Measurements from ENCODE around the gene PRKCE.

The PRKCE gene

GRCh38 chr2:45799679-45800381 lies 148.4 kb downstream of the PRKCE start:
- in situ Hi-C loops (cut with MboI; ENCODE audit: low sequenced_read_pairs) = no loop called here

- in situ Hi-C loops (cut with MboI; ENCODE audit: low sequenced_read_pairs) = no loop called here
These were observed 151.1 kb downstream of the PRKCE start for GRCh38 chr2:45802499-45803138.

GRCh38 chr2:45804987-45805755 lies 153.7 kb downstream of the PRKCE start:
- in situ Hi-C loops (cut with MboI; ENCODE audit: low sequenced_read_pairs) = no loop called here

- in situ Hi-C loops (cut with MboI; ENCODE audit: low sequenced_read_pairs) = no loop called here
These were observed 155.3 kb downstream of the PRKCE start for GRCh38 chr2:45806563-45807358.

GRCh38 chr2:45808294-45808800 lies 156.9 kb downstream of the PRKCE start:
- in situ Hi-C loops (cut with MboI; ENCODE audit: low sequenced_read_pairs) = no loop called here

- in situ Hi-C loops (cut with MboI; ENCODE audit: low sequenced_read_pairs) = no loop called here
These were observed 157.7 kb downstream of the PRKCE start for GRCh38 chr2:45809205-45809604.

GRCh38 chr2:45812011-45812500 lies 160.6 kb downstream of the PRKCE start:
- in situ Hi-C loops (cut with MboI; ENCODE audit: low sequenced_read_pairs) = no loop called here

- in situ Hi-C loops (cut with MboI; ENCODE audit: low sequenced_read_pairs) = no loop called here
These were observed 161.8 kb downstream of the PRKCE start for GRCh38 chr2:45813003-45813941.

DNA sequence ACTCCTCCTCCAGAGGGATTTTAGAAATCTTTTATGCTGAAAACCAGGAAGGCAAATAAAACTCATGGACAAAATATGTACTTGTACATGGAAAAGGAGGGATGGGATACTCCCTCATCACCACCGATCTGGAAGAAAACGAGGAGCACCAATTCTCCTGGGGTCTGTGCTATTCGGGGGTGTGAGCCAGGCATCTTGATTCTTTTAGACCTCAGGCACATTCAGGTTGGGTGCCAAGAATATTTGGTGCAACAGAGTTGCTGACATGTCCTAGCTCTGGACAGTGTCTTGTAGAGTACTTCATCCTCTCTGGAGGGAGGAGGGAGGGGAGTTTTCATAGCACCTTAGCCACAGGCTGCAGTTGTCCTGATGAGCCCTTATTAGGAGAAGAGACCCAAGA lies 163.0 kb downstream of the PRKCE start:
- in situ Hi-C loops (cut with MboI; ENCODE audit: low sequenced_read_pairs) = no loop called here

DNA sequence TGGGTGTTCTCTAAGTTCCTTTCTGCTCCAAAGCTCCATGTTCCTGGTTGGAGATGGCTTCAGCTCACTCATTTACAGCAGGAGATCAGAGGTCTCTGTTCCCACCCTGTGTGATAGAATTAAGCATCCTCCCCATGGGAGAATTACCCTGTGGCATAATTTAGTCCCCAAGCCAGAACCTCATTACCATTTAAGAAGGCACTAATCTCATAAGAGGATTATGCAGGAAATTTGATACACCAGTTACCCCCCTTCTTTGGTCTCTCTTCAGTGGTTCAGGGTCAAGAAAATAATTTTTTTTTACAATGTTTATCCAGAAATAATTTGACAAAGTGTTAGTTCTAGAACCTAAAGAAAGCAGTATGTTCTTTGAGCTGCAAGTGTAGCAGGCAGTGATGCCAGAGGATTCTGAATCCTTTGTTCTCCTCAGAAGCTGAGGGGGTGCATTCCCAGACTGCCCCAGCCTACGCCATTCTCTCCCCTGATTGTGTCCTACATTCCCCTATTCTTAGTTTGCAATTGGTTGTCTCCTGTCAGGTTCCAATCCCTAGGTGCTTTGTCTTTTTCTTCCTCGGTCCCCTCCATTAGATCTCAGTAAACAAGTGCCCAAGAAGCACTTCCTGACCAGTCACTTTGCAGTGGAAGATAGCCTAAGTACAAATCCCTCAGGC lies 163.6 kb downstream of the PRKCE start:
- in situ Hi-C loops (cut with MboI; ENCODE audit: low sequenced_read_pairs) = no loop called here

DNA sequence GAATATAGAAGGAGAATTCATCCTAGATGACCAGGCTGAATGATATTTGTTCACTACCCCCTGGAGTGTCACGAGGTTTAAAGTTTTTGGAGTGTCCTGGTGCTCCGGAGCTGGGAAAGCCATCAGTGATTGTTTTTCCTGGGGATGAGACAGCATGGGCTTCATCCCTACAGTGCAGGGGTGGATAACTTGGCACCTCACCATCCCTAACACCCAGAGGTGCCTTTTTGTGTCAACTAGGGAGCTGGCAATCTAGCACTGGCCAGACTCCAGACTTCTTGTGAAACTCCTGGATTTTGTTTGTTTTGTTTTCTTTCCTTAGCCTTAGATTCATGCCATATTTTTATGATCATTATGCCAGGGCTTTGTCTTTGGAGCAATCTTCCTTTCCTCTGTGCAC lies 164.8 kb downstream of the PRKCE start:
- in situ Hi-C loops (cut with MboI; ENCODE audit: low sequenced_read_pairs) = no loop called here

GRCh38 chr2:45818591-45818990 lies 167.1 kb downstream of the PRKCE start:
- in situ Hi-C loops (cut with MboI; ENCODE audit: low sequenced_read_pairs) = no loop called here

DNA sequence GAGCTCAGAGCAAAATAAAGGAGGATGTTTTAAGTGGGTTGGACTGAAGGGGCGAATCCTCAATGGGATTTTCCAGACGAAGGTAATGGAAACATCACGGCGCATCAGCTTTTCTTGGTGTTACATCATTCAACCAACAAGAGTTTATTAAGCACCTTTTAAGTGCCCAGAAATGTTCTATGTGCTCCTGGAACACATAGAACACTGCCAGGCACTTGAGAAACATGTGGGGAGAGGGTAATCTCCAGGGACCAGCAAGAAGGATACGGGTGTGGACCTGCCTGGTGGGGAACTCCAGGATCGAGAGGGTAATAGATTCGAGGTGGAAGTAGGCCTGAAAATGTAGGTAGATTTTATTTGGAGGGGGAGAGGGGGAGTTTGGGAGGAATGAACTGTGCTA lies 168.6 kb downstream of the PRKCE start:
- in situ Hi-C loops (cut with MboI; ENCODE audit: low sequenced_read_pairs) = no loop called here

DNA sequence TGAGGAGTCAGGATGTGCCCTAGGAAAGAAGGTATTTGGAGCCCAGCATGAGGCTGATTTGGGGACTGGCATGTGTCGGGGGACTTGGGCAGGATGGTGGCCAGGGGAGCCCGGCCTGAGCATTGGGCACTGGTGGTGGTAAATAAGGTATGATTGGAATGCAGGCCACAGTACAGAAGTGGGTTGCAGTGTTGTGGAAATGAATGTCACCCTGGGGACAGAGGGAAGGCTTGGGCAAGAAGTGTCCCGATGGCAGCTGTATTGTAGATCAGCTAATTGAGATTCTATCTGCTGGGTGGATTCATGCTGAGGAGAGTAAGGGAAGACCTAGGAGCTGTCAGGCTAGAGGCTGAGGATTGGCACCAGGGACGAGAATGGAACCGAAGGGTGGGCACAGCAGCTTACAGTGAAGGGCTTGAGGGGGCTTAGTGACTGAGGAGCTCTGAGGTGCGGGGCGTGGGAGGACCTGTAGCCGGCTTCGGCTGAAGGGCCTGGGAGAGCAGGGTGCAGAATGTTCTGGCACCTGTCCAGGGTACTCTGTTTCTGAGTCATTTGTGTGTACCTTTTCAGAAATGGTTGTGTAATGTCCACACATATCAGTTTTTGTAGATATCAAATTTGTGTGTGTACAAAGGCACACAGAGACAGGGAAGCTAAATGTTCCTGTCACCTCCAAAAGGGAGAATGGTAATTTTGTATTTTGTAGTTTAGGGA lies 170.2 kb downstream of the PRKCE start:
- in situ Hi-C loops (cut with MboI; ENCODE audit: low sequenced_read_pairs) = no loop called here

GRCh38 chr2:45822272-45822630 lies 170.8 kb downstream of the PRKCE start:
- in situ Hi-C loops (cut with MboI; ENCODE audit: low sequenced_read_pairs) = no loop called here

- in situ Hi-C loops (cut with MboI; ENCODE audit: low sequenced_read_pairs) = no loop called here
These were observed 172.3 kb downstream of the PRKCE start for GRCh38 chr2:45823723-45824206.

- in situ Hi-C loops (cut with MboI; ENCODE audit: low sequenced_read_pairs) = no loop called here
These were observed 173.7 kb downstream of the PRKCE start for GRCh38 chr2:45825001-45825651.

- in situ Hi-C loops (cut with MboI; ENCODE audit: low sequenced_read_pairs) = no loop called here
These were observed 175.0 kb downstream of the PRKCE start for GRCh38 chr2:45826460-45826859.

All from HL-60/S4 (cell line).